Fibroblast of the conjunctiva (primary cell): ENCODE results near the gene OPCML.

Experiments
- DNase-seq: peaks from one replicate; pipeline ENCODE4 v3.0.0-alpha.2; 2010; ENCODE audit warnings: low read depth

Gene OPCML

DNA sequence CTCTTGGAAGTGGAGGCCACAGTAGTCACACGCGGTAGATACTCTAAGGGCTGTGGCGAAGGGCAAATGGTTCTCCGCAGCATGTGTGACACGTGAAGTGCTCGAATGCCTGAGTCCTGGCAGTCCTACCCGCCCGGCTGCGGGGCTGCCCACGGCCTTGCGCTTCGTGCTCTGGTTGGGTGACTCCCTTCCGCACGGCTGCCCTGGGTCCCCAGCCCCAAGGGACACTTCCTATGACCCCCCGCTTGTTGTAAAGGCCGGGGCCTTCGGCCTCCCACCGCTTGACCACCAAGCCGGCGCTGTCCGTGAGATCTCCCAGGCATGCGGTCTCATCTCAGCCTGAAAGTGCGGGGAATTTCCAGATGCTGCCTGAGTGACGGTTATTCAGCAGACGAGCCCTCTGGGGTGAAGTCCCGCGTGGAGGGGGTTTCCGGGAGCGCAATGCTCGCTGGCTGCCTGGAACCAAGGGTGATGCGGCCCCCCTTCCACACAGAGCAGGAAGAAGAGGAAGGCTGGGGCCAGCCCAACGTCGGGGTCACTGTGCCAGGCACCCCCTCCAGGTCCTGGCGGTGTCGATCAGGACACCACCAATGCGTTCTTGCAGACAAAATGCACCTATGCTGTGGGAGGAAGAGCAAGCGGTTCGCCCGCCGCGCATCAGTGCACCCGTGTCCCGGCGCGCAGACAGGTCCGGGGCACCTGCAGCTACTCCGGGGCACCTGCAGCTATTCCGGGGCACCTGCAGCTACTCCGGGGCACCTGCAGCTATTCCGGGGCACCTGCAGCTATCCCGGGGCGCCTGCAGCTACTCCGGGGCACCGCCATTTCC lies 171.2 kb downstream of the OPCML start:
- no peak for DNase-seq

DNA sequence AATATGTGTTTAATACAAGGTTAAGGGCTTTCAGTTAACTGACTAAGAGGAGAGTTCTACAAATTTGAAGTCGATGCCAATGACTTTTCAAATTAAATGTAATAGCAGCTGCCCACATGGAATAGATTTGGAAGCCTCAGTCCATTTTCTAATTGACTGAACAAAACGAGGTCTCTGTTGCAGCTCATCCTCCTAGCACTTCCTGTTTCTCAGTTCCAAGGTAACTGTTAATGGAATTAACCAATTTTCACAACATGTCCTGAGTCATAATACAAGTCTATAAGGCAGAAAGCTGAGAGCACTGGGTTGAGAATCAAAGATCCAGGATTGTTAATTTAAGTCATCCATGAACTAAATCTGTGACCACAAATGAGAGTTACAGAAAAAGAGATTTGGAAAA lies 177.2 kb downstream of the OPCML start:
- DNase-seq = no peak

DNA sequence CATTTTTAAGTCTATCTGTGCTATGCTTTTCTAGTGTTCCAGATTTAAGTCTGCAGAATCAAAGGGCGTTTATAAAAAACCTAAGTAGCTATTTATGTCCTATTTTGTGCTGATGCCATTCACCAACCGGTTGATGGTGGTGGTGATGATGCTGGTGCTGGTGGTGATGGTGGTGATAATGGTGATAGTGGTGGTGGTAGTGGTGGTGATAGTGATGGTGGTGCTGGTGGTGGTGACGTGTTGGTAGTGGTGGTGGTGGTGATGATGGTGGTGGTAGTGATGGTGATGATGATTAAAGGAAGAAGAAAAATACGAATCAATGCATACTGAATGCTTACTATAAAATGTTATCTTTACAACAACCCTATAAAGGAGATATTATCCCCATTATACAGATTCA lies 178.2 kb downstream of the OPCML start:
- no peak for DNase-seq

DNA sequence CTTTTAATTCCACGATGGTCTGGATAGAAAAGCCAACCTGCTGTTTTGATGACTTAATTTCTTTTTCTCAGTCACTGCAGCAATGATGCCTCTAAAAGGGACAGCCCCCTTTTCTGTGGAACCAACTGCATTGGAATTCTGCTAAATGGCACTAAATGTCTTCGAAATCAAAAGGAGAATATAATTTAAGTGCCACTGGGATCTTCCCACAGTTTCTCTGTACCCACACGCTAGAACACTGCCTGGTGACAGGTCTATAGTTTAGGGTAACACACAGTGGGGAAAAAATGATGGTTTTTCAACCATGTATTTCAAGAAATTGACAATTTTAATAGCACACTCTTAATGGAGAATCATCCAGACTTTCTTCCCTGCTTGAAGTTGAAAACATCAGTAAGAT lies 182.3 kb downstream of the OPCML start:
- DNase-seq = no peak

DNA sequence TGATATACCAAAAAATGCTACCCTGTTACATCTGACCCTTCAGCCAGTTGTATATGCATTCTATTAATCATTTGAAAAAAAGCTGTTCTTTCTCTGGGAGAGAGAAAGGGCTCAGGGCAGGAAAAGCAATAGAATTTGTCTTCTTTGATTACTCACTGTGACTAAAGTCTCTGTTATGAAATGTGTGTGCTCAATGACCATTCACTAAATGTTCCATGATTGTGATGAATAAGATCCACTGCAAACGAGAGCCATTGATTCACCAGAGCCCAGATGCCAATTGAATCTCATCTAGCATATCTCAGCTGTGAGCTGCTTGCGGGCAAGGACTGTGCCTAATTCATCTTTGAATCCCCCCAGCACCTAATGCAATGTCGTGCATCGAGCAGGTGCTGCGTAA lies 184.3 kb downstream of the OPCML start:
- DNase-seq = no peak

DNA sequence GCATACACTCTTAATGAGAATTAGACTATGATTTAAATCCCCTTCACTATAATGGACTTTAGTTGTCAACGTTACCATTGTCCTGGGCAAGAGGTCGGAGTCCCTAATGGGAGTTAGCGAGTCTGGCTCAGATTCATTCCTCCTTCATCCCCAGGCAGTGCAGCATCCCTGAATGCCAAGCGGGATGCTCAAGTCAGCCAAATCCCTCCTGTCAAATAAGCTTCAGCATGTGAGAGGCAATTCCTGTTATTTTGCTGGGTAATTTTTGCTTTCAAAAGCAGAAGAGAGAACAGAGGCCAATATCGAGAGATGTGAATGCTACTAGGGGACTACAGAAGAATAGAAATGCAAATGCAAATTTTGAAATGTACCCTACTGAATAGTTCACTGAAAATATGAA lies 186.2 kb downstream of the OPCML start:
- DNase-seq = no peak

DNA sequence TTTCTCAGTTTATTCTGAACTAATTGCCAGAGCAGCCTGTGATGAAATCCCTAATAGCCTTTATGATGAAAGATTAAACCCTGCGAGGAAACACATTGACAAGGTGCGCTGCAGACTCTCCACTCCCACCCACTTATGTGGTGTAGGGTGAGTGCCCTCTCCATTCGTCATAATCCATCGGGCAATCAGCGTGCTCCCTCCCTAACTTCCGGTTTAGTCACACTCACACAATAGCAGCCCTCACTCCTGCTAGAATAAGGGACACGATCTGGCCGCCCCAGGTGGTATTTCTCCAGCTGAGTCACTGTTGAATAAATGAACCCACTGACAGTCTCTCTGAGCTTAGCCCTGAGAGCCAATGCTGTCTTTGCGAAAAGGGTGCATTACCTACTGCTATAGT lies 188.3 kb downstream of the OPCML start:
- no peak for DNase-seq

DNA sequence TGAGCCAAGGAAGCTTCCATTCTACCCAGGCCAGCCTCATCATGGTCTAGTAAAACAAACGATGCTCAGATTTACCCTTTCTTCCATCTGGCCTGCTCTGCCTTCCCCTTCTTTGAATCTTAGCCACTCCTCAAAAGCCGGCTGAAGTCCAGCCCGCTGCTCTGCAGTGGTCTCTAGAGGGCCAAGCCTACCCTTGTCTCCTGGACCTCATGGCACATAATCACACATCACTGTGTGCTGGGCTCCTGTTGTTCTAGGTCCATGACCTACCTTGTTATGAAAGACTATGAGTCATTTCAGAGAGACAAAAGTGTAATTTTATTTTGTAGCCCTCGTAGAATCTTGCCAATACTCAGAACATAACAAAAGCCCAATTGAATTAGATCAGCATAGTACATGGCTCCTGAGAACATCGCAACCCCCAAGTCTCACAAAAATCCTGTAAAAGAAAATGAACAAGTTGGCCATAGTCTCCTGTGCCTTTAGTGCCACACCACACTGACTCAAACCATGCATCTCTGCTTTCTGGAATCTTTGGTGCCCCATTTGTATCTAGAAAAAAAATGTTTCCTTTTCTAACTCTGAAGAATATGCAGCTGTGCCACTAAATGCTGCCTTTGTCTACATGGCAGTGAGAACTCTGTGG lies 192.7 kb downstream of the OPCML start:
- no peak for DNase-seq

DNA sequence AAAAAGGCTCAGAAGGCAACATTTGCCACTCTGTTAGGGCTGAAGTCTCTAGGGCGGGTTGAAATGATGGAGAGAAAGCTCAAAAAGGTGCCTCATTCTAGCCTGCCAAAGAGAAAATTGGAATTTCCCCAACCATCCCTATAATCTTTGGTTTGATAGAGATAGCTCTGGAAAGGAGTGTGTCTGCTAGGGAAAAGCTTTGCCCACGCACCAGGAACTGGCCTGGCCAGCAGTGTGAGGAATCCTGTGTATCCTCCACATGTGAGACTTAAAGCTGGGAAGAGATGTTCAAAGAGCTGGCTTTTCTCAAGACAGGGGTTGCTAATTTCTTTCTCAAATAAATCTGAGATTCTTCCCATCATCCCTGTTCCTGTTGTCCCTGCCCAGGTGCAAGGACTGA lies 193.7 kb downstream of the OPCML start:
- no peak for DNase-seq

DNA sequence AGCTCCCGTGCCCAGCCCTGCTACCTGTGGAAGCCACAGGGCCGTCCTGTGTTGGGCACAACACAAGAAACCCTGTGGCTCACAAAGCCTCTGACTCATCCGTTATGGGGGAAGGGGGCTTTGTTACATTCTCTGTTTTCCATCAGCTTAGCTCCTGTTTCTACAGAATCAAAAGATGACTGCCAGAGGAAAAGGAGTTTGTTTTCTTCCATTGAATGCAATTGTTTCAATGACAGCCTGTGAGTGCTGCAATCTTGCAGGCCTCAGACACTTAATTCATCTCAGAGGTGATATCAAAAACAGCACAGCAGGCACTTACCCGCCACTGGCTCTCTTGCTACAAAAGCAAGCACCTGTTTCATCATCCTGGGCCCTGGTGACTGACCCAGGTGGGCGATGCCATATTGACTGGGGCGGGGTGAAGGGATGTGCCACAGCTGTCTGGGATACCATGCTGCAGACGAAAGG lies 194.3 kb downstream of the OPCML start:
- DNase-seq = no peak

DNA sequence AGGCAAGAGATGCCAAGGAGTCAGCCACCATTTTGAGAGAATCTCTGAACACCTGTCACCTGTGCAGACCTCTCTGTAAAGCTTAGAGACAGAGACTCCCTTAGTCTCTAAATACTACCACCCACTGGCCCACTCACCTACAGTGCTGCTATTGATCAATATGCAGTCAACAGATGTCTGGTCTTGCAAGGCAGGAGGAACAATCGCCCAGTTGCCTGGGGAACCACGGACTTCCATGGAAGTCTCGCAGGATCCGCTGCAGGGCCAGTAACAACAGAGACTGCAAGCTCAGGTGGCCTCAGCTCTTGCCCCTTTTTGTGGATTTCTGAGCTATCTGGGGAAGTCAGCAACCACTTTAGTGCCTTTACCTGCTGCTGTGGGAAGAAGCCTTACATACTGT lies 195.1 kb downstream of the OPCML start:
- DNase-seq = no peak

DNA sequence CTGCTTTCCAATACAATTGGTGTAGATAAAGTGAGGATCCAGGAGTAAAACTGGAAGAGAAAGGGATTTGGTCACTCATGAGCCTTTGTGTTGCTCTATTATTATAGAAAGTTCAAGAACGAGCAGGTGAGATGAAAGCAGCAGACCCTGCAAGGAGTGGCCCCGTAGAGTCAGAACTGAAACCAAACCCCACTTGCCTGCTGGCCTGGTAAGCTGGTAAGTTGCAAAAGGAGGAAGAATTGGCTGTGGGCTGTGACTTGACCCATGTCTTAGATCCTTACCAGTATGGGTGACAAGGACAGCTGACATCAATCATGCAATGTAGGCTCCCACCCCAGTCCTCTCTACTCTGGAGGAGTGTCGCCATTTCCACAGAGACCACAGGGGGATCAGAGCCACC lies 201.3 kb downstream of the OPCML start:
- no peak for DNase-seq

DNA sequence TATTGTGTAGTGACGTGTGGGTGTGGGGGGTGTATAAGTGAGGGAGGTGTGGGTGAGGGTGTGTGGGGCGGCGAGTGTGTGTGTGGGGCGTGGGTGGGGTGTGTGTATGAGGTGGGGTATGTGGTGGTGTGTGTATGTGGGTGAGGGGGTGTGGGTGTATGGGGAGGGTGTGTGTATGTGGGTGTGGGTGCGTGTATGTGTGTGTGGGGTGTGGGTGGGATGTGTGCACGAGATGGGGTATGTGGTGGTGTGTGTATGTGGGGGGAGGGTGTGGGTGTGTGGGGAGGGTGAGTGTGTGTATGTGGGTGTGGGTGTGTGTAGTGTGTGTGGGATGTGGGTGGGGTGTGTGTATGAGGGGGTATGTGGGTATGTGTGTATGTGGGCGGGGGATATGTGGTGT lies 205.5 kb downstream of the OPCML start:
- no peak for DNase-seq

DNA sequence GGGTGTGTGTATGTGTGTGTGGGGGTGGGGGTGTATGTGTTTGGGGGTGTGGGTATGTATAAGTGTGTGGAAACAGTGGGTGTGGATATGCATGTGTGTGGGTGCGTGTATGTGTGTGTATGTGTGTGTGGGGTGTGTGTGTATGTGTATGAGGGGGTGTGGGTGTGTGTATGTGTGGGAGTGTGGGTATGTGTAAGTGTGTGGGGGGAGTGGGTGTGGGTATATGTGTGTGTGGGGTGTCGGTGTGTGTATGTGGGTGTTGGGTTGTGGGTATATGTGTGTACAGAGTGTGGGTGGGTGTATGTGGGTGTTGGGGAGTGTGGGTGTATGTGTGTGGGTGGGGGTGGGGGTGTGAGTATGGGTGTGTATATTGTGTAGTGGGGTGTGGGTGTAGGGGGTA lies 206.0 kb downstream of the OPCML start:
- no peak for DNase-seq

DNA sequence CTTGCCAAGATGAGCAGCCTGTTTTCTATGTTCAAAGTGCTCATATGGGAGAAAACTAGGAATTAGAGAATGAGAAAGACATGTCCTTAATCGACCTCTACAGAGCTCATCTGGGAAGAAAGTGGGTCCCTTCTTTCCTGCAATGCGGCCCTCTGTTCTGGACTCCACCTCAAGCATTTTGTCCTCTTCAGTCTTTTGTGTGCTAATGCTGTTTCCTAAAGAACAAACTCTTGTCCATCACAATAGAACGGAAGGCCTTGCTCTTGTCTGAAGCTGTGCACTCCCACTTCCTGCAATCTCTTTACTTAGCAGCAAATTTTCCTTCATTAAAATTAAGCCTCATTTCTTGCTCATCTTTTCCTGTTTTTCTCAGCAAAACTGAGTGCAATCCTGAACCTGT lies 206.6 kb downstream of the OPCML start:
- no peak for DNase-seq

DNA sequence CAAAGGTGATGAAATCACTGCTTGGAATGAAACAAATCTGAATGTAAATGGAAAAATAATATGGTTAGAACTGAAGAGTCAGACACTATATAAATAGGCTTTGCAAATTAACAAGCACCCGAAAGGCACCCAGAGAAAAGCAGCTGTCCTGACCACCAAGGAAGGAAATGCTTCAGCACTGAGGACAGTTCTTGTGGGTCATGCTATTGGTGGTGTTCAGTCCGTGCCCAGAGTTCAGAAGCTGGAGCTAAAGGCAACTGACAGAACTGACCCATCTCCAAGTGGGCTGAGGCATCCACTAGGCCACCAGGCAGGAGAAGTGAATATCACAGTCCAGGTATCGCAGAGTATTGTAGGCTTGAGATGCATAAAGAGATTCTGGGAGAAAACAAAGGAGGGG lies 208.9 kb downstream of the OPCML start:
- no peak for DNase-seq

DNA sequence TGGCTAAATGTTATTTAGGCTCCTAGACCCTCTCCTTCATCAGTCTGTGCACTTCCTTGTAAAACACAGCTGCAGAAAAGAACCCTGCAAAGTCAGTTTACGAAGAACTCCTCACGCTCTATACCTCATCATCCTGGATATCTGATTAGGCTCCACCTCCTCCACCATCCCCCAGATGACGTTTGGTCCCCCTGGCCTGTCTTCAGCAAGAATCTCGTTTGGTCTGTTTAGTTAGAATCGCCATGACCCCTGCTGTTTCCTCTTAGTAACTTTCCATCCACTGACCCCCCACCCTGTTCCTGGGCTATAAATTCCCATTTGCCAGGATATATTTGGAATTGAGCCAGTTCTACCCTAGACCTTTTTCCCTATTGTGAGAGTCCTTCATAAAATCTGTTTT lies 214.1 kb downstream of the OPCML start:
- no peak for DNase-seq

DNA sequence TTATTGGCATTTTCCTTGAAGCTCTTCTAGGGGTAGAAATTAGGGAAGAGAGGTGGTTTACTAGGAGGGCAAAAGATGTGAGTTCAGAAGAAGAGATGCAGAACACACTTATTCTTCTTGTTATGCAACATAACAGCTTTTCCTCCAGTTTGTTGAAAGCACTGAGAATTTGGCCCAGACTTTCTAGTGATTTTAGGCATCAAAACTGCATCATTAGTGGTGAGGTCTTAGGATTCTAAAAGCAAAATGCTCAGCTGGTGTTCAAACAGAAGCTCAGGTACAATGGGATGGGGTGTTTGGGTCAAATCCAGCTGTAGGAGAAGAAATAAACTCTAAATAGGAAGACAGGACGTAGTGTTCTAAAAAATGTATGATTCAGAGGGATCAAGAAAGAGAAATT lies 221.1 kb downstream of the OPCML start:
- DNase-seq = no peak

DNA sequence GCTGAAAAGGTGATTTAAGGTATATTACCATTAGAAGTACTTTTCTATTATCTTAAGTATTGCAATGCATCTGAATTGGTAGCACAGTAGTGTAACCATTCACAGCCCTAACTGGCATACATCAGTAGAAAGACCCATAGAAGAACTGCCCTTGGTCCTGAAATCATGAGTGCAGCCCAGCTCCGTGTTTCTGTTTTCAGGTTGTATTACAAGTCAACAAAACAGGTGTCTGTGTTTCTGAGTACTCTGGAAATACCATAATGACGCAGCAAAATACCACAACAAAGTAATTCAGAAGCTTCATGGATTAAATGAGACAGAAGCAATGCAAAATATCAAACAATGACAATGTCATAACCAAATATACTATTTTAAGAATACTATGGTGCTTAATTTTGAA lies 226.3 kb downstream of the OPCML start:
- no peak for DNase-seq

DNA sequence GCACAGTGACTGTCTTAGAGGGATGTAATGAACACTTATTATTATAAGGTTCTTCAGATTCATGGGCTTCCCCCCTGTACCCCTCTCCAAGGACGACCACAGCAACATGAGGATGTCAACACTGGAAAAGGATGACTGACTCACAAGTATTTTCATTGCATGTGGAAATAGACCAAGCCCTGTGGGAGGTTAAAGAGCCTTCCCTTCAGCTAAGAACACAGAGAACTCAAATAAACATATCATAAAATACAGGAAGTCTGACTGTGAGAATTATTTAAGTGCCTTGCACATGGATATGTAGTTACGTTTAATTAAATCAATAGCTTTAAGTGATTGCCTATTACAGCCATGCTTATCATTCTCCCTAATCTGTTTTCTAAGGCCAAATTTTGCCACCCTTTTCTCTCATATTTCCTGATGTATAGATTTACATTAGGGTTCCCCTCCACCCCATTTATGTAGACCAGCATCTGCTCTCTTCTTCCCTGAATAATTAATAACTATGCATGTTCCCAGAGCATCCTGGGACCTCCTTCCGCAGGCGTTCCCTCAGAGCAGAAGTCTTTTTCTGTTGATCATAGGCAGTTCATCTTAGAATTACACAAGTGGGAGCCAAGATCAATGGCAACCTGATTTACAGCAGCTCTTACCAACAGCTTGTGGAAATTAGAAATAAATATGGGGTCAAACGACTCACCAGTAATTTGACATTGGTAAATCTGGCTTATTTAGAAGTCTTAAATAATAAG lies 226.9 kb downstream of the OPCML start:
- DNase-seq = no peak

DNA sequence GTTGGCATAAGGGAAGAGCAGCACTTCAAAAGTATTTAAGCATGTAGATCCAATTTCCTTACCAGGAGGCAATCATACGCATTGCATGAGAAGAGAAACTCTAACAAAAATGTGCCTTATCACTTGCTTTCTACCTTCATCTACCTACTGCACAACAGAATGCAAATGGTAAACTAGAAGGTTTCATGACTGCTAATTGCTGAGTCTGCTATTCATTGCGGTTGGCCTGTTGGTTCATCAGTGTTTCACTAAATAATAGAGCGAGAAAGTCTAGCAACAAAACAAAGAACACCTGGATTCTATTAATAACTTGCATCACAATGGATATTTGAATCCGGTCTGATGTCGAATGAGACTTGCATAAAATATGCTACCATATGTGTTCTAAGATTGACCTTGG lies 229.0 kb downstream of the OPCML start:
- DNase-seq = no peak

DNA sequence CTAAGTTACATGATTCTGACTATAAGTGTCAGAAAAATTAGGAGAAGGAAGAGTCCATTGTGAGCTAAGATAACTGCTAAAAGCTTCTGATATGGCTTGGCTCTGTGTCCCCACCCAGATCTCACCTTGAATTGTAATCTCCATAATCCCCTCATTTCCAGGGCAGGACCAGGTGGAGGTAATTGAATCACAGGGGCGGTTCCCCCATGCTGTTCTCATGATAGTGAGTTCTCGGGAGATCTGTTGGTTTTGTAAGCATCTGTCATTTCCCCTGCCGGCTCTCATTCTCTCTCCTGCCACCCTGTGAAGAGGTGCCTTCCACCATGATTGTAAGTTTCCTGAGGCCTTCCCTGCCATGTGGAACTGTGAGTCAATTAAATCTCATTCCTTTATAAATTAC lies 230.2 kb downstream of the OPCML start:
- DNase-seq = no peak

DNA sequence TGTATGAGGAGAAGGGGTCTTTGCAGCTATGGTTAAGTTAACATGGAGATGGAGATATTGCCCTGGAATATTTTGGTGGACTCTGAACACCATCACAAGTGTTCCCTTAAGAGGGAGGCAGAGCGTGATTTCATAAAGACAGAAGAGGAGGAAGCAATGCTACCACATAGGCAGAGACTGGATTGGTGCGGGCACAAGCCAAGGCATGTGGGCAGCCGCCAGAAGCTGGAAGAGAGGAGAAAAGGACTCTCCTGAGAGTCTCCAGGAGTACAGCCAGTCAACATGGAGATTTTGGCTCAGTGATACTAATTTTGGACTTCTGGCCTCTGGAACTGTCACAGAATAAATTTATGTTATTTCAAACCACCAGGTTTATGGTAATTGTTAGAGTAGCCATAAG lies 231.6 kb downstream of the OPCML start:
- DNase-seq = no peak
